ENCODE data around the gene IPO9.

The IPO9 gene

DNA sequence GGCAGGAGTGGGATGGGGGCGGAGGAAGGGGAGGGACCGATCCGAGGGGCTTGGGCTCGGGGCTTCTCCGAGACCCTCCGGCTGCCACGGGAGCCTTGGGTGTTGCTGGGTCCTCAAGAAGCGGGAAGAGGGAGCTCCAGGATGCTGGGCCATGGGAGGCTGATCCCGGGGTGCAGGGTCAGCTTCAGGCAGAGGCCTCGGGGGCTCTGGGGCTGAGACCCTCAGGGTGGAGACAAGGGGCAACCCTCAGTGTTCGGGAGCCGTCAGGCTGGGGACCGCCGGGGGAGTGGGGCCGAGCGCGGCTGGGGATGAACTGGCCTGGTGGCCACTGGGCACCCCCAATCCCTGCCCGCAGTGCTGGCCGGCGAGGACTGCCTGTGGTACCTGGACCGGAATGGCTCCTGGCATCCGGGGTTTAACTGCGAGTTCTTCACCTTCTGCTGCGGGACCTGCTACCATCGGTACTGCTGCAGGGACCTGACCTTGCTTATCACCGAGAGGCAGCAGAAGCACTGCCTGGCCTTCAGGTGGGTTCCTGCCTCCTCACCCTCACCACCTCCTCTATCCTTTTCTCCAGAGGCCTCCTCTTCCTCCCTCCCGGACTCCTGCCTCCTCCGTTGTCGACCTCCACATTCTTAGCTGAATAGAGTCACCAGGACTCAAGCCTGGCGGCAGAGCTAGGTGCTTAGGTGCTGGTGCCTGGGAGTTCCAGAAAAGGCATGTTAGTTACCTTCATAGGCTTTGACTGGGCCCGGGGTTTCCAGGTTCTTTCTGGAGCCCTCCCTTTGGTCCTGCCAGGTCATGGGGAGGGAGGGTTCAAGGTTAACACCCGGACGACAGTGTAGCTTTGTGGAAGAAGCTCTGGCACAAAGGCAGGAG is 60.4 kb downstream of the IPO9 start:
- no peaks in the 10 kb centered on the region for H3K9me3 ChIP-seq (ENCODE audit: low read length)
- peak overlapping the region; percentile 96 for H2AFZ ChIP-seq (ENCODE audit: low read depth, low read length)
- H3K4me1 ChIP-seq (ENCODE audit: insufficient read depth, low read length), result peaks cover 12% of the 10 kb centered on the region
- peaks cover 33% of the 10 kb centered on the region for H3K27me3 ChIP-seq (ENCODE audit: insufficient read depth, low read length)
- H3K36me3 ChIP-seq (ENCODE audit: insufficient read depth, low read length), result no peaks in the 10 kb centered on the region
- peak overlapping the region; percentile 43 for H3K4me3 ChIP-seq (ENCODE audit: low read length)

DNA sequence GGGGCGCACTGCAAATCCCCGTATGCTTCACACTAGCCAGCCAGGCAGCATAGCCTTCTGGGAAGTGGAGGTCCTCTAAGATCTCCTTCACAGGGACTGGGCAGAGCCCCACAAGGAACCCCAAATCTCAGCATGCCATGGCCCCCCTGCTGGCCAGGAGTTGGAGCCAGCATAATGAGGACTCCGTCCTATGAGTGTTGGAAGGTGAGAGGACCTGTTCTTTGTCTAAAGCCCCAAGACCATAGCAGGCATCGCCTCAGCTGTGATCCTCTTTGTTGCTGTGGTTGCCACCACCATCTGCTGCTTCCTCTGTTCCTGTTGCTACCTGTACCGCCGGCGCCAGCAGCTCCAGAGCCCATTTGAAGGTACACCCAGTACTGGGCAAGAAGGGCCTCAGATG is 61.3 kb downstream of the IPO9 start:
- Histone ChIP-seq H3K36me3 (ENCODE audit: insufficient read depth, low read length) (no peaks in the 10 kb centered on the region), H2AFZ (ENCODE audit: low read depth, low read length) (no peak overlapping the region), H3K27me3 (ENCODE audit: insufficient read depth, low read length) (peaks cover 36% of the 10 kb centered on the region), H3K4me3 (ENCODE audit: low read length) (no peak overlapping the region), H3K4me1 (ENCODE audit: insufficient read depth, low read length) (peaks cover 12% of the 10 kb centered on the region), H3K9me3 (ENCODE audit: low read length) (no peaks in the 10 kb centered on the region)

DNA sequence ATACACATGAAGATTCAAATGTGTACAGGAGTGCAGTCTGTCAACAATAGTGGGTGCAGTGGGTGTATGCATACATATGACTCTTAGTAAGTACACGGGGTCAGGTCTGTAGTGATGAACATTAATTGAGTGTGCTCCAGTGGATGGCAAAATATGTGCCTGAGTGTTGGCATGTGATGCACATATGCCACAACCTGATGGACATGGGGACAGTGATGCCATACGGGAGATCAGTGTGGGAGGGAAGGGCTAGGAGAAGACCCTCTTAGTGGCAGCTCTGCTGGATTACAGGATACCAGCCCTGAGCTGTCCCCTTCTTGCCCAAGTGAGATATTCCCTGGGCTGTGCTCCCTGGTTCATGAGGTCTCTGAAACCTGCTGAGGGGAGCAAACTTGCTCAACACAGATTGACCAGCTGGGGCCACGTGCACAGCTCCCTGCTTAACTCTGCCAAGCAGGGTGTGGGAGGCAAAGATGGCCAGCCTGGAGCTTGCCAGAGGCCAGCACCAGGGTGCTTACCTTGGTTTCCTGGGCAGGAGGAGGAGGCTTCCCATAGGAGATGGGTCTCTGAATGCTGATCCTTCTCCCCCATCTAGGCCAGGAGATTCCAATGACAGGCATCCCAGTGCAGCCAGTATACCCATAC is 62.0 kb downstream of the IPO9 start:
- Histone ChIP-seq H3K27me3 (ENCODE audit: insufficient read depth, low read length) (peaks cover 36% of the 10 kb centered on the region), H3K9me3 (ENCODE audit: low read length) (no peaks in the 10 kb centered on the region), H2AFZ (ENCODE audit: low read depth, low read length) (no peak overlapping the region), H3K4me3 (ENCODE audit: low read length) (no peak overlapping the region), H3K4me1 (ENCODE audit: insufficient read depth, low read length) (peaks cover 12% of the 10 kb centered on the region), H3K36me3 (ENCODE audit: insufficient read depth, low read length) (no peaks in the 10 kb centered on the region)

DNA sequence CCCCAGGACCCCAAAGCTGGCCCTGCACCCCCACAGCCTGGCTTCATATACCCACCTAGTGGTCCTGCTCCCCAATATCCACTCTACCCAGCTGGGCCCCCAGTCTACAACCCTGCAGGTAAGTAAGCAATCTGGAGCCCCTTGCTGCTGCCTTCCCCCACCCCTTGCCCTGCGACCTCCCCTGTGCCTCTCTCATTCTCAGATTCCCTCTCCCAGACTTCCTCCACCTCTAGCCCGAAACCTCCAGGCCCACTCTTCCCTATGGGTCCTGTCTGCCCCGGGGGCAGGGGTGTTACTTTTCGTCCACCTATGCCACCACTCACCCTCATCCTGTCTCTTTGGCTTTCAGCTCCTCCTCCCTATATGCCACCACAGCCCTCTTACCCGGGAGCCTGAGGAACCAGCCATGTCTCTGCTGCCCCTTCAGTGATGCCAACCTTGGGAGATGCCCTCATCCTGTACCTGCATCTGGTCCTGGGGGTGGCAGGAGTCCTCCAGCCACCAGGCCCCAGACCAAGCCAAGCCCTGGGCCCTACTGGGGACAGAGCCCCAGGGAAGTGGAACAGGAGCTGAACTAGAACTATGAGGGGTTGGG is 62.6 kb downstream of the IPO9 start:
- Histone ChIP-seq H3K9me3 (ENCODE audit: low read length) (no peaks in the 10 kb centered on the region), H3K27me3 (ENCODE audit: insufficient read depth, low read length) (peaks cover 36% of the 10 kb centered on the region)

DNA sequence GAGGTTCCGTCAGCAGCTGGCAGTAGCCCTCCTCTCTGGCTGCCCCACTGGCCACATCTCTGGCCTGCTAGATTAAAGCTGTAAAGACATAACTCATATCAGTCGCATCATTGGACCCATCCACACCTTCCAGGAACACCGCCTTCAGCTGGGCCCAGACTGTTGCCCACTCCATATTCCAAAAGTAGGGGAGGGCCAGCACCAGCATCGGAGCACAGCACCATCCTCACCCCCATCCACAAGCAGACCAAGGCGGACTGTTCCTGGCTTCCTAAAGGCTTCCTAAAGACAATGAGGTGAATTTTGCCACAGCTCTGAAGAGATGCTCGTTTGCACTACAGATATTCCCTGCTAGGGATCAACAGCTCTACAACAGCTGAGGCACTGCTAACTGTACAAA is 63.3 kb downstream of the IPO9 start:
- Histone ChIP-seq H3K27me3 (ENCODE audit: insufficient read depth, low read length) (peaks cover 36% of the 10 kb centered on the region), H3K4me1 (ENCODE audit: insufficient read depth, low read length) (peaks cover 12% of the 10 kb centered on the region), H2AFZ (ENCODE audit: low read depth, low read length) (no peak overlapping the region), H3K36me3 (ENCODE audit: insufficient read depth, low read length) (no peaks in the 10 kb centered on the region), H3K4me3 (ENCODE audit: low read length) (no peak overlapping the region), H3K9me3 (ENCODE audit: low read length) (no peaks in the 10 kb centered on the region)

More for the DNA sequence above, 62.6 kb downstream of the IPO9 start:
- H3K4me3 ChIP-seq (ENCODE audit: low read length), result no peak overlapping the region
- H2AFZ ChIP-seq (ENCODE audit: low read depth, low read length), result no peak overlapping the region
- no peaks in the 10 kb centered on the region for H3K36me3 ChIP-seq (ENCODE audit: insufficient read depth, low read length)
- peaks cover 12% of the 10 kb centered on the region for H3K4me1 ChIP-seq (ENCODE audit: insufficient read depth, low read length)

DNA sequence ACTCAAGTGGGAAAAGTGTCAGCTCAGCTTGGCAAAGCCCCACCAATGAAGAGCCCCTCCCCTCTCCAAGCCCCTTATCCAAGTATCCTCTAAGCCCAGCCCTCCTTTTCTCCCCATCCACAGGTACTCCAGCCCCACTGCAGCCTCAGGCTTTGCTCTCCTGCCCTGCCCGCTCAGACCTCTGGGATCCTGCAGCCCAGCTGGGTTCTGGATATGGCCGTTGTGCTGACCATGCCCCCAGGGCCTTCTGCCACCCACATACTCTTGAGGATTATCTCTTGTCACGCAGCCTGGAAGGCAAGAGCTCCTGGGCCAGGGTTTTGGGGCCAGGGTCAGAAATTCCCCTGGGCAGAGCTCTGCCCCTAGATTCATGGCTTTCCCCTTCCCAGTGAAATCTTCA is 64.5 kb downstream of the IPO9 start:
- H3K4me3 ChIP-seq (ENCODE audit: low read length), result no peak overlapping the region
- peaks cover 9% of the 10 kb centered on the region for H3K4me1 ChIP-seq (ENCODE audit: insufficient read depth, low read length)
- H3K9me3 ChIP-seq (ENCODE audit: low read length), result no peaks in the 10 kb centered on the region
- H2AFZ ChIP-seq (ENCODE audit: low read depth, low read length), result no peak overlapping the region
- peaks cover 26% of the 10 kb centered on the region for H3K27me3 ChIP-seq (ENCODE audit: insufficient read depth, low read length)
- H3K36me3 ChIP-seq (ENCODE audit: insufficient read depth, low read length), result no peaks in the 10 kb centered on the region

DNA sequence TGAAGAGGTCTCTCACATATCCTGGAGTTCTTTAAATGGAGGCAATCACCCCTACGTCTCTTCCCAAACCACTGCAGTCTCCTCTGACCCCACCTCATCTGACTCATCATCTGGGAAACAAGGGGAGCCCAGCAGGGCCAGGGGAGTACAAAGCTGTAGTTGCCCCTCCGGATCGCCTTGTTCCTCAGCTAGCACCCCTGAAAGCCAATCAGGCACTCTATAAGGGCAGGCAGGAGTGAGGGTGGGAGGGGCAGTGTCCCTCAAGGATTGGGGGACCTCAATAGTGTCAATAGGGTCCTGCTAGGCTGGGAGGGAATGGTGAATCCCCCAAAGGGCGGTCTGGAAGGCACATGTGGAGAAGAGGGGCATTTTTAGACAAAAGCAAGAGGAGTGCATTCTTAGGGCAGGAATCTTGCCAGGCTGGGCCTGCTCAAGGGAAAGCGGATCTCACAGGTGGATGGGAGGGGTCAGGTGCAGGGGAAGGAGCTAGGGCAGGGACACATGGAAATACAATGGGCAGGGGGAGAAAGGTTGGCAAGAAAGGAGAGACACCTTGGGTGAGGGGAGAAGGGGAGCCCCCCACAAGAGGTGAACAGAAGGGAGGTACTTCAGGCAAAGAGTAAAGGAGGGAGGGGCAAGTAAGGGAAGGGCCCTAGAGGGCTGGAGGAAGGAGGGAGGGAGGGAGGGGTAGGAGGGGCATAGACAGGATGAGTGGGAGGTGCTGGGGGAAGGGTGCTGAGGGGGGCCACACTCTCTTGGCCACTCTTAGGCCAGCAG is 65.6 kb downstream of the IPO9 start:
- Histone ChIP-seq H3K36me3 (ENCODE audit: insufficient read depth, low read length) (no peaks in the 10 kb centered on the region), H3K9me3 (ENCODE audit: low read length) (no peaks in the 10 kb centered on the region), H2AFZ (ENCODE audit: low read depth, low read length) (no peak overlapping the region), H3K4me1 (ENCODE audit: insufficient read depth, low read length) (peaks cover under 1% of the 10 kb centered on the region), H3K4me3 (ENCODE audit: low read length) (no peak overlapping the region), H3K27me3 (ENCODE audit: insufficient read depth, low read length) (peaks cover 16% of the 10 kb centered on the region)

DNA sequence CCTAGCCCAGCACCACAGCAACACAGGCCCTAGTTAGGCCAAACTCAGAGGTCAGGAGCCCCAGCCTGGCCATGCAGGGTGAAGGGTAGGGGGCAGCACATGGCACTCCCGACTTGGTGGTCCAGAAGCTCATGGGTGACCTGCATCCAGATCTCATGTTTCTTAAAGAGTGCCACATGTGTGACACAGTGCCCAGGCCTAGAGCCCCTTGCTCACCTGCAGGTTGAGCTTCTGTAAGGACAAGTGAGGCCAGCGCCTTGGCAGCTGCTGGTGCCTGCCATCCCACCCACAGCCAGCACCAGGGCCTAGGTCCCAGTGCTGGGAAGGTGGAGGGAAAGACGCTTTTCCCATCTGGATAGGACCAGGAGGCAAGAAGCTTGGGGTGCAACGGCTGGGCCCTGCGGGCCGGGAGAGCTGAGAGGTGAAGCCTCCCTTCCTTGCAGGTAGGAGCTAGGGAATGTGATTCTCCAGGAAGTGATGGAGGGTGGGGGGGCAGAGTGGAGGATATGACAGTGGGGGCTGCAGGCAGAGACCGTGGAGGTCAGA is 66.2 kb downstream of the IPO9 start:
- no peaks in the 10 kb centered on the region for H3K9me3 ChIP-seq (ENCODE audit: low read length)
- no peaks in the 10 kb centered on the region for H3K4me1 ChIP-seq (ENCODE audit: insufficient read depth, low read length)
- no peak overlapping the region for H3K4me3 ChIP-seq (ENCODE audit: low read length)
- H3K36me3 ChIP-seq (ENCODE audit: insufficient read depth, low read length), result no peaks in the 10 kb centered on the region
- H2AFZ ChIP-seq (ENCODE audit: low read depth, low read length), result no peak overlapping the region
- peaks cover 11% of the 10 kb centered on the region for H3K27me3 ChIP-seq (ENCODE audit: insufficient read depth, low read length)

DNA sequence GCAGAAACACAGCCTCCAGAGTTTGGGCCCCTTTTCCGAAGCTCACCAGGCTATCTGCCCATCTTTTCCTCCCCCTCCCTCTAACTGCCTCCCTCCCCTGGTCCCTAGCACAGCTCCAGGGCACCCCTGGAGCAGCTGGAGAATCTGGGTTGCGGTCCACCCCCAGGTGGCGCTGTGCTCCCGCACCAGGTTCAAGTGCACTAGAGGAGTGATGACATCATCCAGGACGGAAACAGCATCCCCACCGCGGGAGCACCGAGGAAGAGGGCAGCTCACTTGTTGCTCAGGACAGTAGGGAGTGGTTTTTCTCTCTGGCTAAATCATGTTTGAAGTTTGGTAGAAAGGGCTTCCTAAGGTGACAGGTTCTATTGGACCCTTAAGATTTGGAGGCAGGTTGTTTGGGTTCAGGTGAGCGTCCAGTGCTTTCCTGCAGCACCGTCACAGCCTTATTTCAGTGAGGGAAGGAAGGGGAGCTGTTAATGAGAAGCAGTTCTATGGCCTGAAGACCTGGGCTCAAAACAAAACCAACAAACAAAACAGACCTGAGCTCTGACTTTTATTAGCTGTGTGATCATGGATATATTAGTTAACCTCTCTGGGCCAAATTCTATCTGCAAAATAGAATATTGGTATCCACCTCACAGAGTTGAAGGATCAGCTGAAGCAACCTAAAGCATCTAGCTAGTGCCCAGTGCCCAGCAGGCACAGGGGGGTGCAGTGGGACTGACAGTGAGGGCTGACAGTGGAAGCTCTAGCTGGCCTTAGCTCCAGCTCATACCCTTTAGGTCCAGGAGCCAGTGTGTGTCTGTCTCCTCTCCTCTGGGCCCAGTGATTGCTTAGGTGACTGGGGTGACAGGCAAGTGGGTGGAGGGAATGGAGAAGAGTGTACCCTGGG is 67.2 kb downstream of the IPO9 start:
- Histone ChIP-seq H2AFZ (ENCODE audit: low read depth, low read length) (no peak overlapping the region), H3K9me3 (ENCODE audit: low read length) (no peaks in the 10 kb centered on the region), H3K4me1 (ENCODE audit: insufficient read depth, low read length) (no peaks in the 10 kb centered on the region), H3K27me3 (ENCODE audit: insufficient read depth, low read length) (peaks cover 5% of the 10 kb centered on the region), H3K4me3 (ENCODE audit: low read length) (no peak overlapping the region), H3K36me3 (ENCODE audit: insufficient read depth, low read length) (no peaks in the 10 kb centered on the region)

DNA sequence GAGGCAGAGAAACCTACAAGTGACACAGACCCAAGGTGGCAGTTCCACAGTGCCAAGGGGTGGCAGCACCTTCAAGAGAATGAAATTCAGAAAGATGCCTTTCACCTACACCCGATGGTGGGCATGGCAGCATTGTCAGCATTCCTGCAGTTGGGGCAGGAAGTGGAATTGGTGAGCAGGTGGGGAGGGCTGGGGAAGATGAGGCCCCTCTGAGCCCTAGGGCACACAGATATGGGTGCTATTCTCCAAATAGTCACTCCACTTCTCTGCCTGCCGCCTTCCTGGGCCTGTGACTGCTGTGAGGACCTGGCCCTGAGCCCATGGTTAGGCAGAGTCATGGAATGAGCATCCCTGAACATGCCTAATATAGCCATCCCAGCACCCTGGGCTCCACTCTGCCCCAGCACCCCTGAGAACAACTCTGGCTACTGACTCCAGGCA is 68.0 kb downstream of the IPO9 start:
- H3K36me3 ChIP-seq (ENCODE audit: insufficient read depth, low read length), result no peaks in the 10 kb centered on the region
- H2AFZ ChIP-seq (ENCODE audit: low read depth, low read length), result no peak overlapping the region
- no peaks in the 10 kb centered on the region for H3K9me3 ChIP-seq (ENCODE audit: low read length)
- H3K4me1 ChIP-seq (ENCODE audit: insufficient read depth, low read length), result no peaks in the 10 kb centered on the region
- no peak overlapping the region for H3K4me3 ChIP-seq (ENCODE audit: low read length)
- H3K27me3 ChIP-seq (ENCODE audit: insufficient read depth, low read length), result peaks cover 3% of the 10 kb centered on the region

DNA sequence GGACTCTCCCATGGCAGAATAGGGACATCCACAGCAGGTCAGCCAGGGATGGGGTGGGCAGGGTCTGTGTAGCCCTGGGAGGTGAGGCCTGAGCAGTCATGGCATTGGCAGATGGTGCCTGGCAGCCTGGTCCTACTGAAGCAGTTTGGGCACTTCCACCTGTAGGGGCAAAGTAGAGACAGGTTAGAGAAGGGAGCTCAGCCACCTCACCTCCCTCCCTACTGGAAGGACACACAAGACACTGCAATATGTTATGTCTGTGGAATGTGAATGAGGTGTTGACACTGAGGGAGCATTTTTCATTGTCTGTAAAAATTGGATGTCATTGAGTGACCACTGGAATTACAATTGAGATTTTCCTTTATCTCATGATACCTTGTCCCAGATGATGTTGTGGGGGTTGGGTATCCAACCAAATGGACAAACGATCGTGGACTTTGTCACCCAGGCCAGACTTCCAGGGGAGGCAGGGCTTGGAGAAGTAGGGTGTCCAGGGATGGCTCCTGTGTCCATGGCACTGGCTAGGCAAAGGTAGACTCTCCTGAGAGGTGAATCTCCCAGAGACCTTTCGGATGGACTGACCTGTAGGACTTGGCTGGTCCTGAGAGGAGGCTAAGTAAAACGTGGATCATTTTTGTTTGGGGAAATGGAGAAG is 69.4 kb downstream of the IPO9 start:
- H3K9me3 ChIP-seq (ENCODE audit: low read length), result no peaks in the 10 kb centered on the region
- H3K36me3 ChIP-seq (ENCODE audit: insufficient read depth, low read length), result no peaks in the 10 kb centered on the region
- H3K27me3 ChIP-seq (ENCODE audit: insufficient read depth, low read length), result peaks cover 3% of the 10 kb centered on the region
- H3K4me3 ChIP-seq (ENCODE audit: low read length), result no peak overlapping the region
- H3K4me1 ChIP-seq (ENCODE audit: insufficient read depth, low read length), result no peaks in the 10 kb centered on the region
- no peak overlapping the region for H2AFZ ChIP-seq (ENCODE audit: low read depth, low read length)
